B cell (primary cell): ENCODE results near the gene MBNL1. TPM values are rescaled to one million over a fixed set of nuclear protein-coding genes. Genes with fewer than 3 reads are reported as not detected.

Source experiments
- ATAC-seq: fragments of 200-7000 bp; cut with Tn5 transposase; one replicate; pipeline ENCODE4 v1.10.0; 2021; ENCODE audit warnings: low read depth, mild to moderate bottlenecking, moderate number of reproducible peaks, moderate library complexity
- CTCF ChIA-PET: fragments of 350-600 bp; sonication (Branson Sonifier 250); formaldehyde crosslinking; loops from one replicate; lab custom pipeline; 2021; ENCODE audit warnings: antibody characterized with exemption, inconsistent platforms; lab: Charles Lee
- POLR2A ChIA-PET: fragments of 350-600 bp; sonication (Branson Sonifier 250); formaldehyde crosslinking; loops from one replicate; lab custom pipeline; 2021; ENCODE audit warnings: antibody characterized with exemption; lab: Charles Lee
- DNase-seq: peaks from one replicate; pipeline ENCODE4 v3.0.0; 2013
- H2AFZ ChIP-seq: 2 replicates; pipeline ENCODE4 v1.6.1; 2012; ENCODE audit warnings: mild to moderate bottlenecking, low read depth, low read length; ENCODE audit not compliant: insufficient read depth, poor library complexity, severe bottlenecking
- H3K27ac ChIP-seq, 2 donors: 1 replicate in 1 of 2; 2 replicates in 1 of 2; pipeline ENCODE4 v1.5.1; 2012 to 2013; ENCODE audit warnings: low read length in 2 of 2, mild to moderate bottlenecking in 2 of 2, moderate library complexity in 1 of 2
- H3K27me3 ChIP-seq, 4 experiments: fragments of 200-600 bp in 1 of 4; sonication (generic) in 1 of 4; replicated peaks in 1 of 4; 1 replicate in 2 of 4; 2 replicates in 2 of 4; pipeline versions ENCODE4 v1.6.1 to v1.7.0; 2013 to 2016; ENCODE audit warnings: low read length in 3 of 4, mild to moderate bottlenecking in 2 of 4, mixed read lengths in 1 of 4, moderate library complexity in 1 of 4; ENCODE audit not compliant: insufficient read depth in 4 of 4, control insufficient read depth in 3 of 4; ENCODE audit errors: control extremely low read depth in 1 of 4
- H3K36me3 ChIP-seq, 2 experiments: replicated peaks in 1 of 2; 1 replicate in 1 of 2; 2 replicates in 1 of 2; pipeline versions ENCODE4 v1.6.1 to v1.7.1; 2013; ENCODE audit warnings: low read length in 1 of 2; ENCODE audit not compliant: insufficient read depth in 2 of 2, control insufficient read depth in 1 of 2; ENCODE audit errors: control extremely low read depth in 1 of 2, extremely low read depth in 1 of 2
- H3K4me1 ChIP-seq, 2 donors: fragments of 200-600 bp in 1 of 2; sonication (generic) in 1 of 2; 1 replicate in 1 of 2; 2 replicates in 1 of 2; pipeline versions ENCODE4 v1.5.1 to v1.6.1; 2013 to 2017; ENCODE audit warnings: low read length in 2 of 2; ENCODE audit not compliant: control insufficient read depth in 2 of 2, insufficient read depth in 2 of 2
- H3K4me2 ChIP-seq: replicated peaks from 2 replicates; pipeline ENCODE3; 2012; ENCODE audit warnings: mild to moderate bottlenecking, low read depth, low read length; ENCODE audit not compliant: poor library complexity, severe bottlenecking
- H3K4me3 ChIP-seq, 5 experiments: fragments of 200-600 bp in 1 of 5; sonication (generic) in 1 of 5; 1 replicate in 3 of 5; 2 replicates in 2 of 5; pipeline versions ENCODE4 v1.5.1 to v1.7.0; 2011 to 2016; ENCODE audit warnings: low read length in 4 of 5, mild to moderate bottlenecking in 4 of 5, low read depth in 2 of 5, control low read depth in 1 of 5, moderate library complexity in 1 of 5; ENCODE audit not compliant: insufficient read depth in 1 of 5; ENCODE audit errors: control extremely low read depth in 1 of 5, extremely low read depth in 1 of 5
- H3K79me2 ChIP-seq: fragments of 200-600 bp; sonication (generic); one replicate; pipeline ENCODE4 v1.6.0; 2016; ENCODE audit warnings: low read length; ENCODE audit not compliant: control insufficient read depth, insufficient read depth
- H3K9ac ChIP-seq: fragments of 200-600 bp; sonication (generic); 2 replicates; pipeline ENCODE4 v1.6.1; 2017; ENCODE audit warnings: mild to moderate bottlenecking, low read length, moderate library complexity
- H3K9me3 ChIP-seq, 3 donors: one replicate each; pipeline versions ENCODE4 v1.6.1 to v1.7.1; 2013; ENCODE audit warnings: low read length in 2 of 3; ENCODE audit not compliant: control insufficient read depth in 2 of 3, insufficient read depth in 1 of 3; ENCODE audit errors: control extremely low read depth in 1 of 3
- H4K20me1 ChIP-seq: 2 replicates; pipeline ENCODE4 v1.6.0; 2012; ENCODE audit warnings: mild to moderate bottlenecking, low read length; ENCODE audit not compliant: insufficient read depth, control insufficient read depth, poor library complexity, severe bottlenecking
- H3K27ac Mint-ChIP-seq: one replicate; pipeline ENCODE4 v1.8.0; 2021; ENCODE audit warnings: mixed read lengths
- H3K27me3 Mint-ChIP-seq: one replicate; pipeline ENCODE4 v1.8.0; 2021; ENCODE audit warnings: mixed read lengths
- H3K4me1 Mint-ChIP-seq: one replicate; pipeline ENCODE4 v1.8.0; 2021; ENCODE audit warnings: mixed read lengths
- H3K4me3 Mint-ChIP-seq: one replicate; pipeline ENCODE4 v1.8.0; 2021; ENCODE audit warnings: mixed read lengths
- H3K9me3 Mint-ChIP-seq: one replicate; pipeline ENCODE4 v1.8.0; 2022; ENCODE audit warnings: mixed read lengths; ENCODE audit not compliant: insufficient read depth
- EZH2 ChIP-seq: IDR thresholded peaks from 2 replicates; pipeline ENCODE4 v1.6.1; 2012; ENCODE audit warnings: borderline replicate concordance, low read depth, mild to moderate bottlenecking, moderate library complexity, low read length; ENCODE audit not compliant: insufficient read depth, poor library complexity, severe bottlenecking
- WGBS: methylation state at CpG from one replicate; pipeline ENCODE4 v1.1.5; 2013; ENCODE audit warnings: missing lambda C conversion rate; ENCODE audit not compliant: insufficient coverage; 5-methylcytosine and 5-hydroxymethylcytosine counted together
- intact Hi-C: fragments of 100-400 bp; cut with micrococcal nuclease; formaldehyde crosslinking; loops from one replicate; pipeline ENCODE4 v1.10.0; 2022
- polyA plus RNA-seq: library from polyadenylated mRNA; depleted of rRNA; stranded (reverse); fragments of >200 nt; gene quantifications from 2 replicates; pipeline ENCODE4 v1.2.3, GENCODE V29; 2012
- total RNA-seq, 2 donors: library from RNA; stranded (reverse); fragments of 120-200 nt in 1 of 2; gene quantifications; 1 replicate in 1 of 2; 2 replicates in 1 of 2; pipeline versions ENCODE4 v1.2.3 to v1.2.4, GENCODE V29; 2013 to 2022
- TF ChIP-seq, protein P1 (sequence below): fragments of 200-600 bp; IDR thresholded peaks from one replicate; pipeline ENCODE4 v1.8.0; 2022; ENCODE audit warnings: antibody characterized with exemption, mild to moderate bottlenecking

MBNL1 gene
- total and polyA plus RNA-seq, 2 donors (not counting 1 experiment from before 2014, with no cell fraction given): 195 to 505 TPM

GRCh38 chr3:152322756-152323155 lies 54.0 kb downstream of the MBNL1 start:
- H3K27me3 ChIP-seq: no peaks in the 10 kb centered on the region
- ChIA-PET CTCF (no interaction called here), POLR2A (no interaction called here)
- no CpG with 5 or more reads among the region's 1 CpG for WGBS
- peak overlapping the region; percentile 55 for H3K4me3 Mint-ChIP-seq
- H3K9ac ChIP-seq: peak overlapping the region; percentile 31
- peak; percentile 39 for DNase-seq
- H3K9me3 Mint-ChIP-seq: no peaks in the 10 kb centered on the region
- TF ChIP-seq, protein P1, sequence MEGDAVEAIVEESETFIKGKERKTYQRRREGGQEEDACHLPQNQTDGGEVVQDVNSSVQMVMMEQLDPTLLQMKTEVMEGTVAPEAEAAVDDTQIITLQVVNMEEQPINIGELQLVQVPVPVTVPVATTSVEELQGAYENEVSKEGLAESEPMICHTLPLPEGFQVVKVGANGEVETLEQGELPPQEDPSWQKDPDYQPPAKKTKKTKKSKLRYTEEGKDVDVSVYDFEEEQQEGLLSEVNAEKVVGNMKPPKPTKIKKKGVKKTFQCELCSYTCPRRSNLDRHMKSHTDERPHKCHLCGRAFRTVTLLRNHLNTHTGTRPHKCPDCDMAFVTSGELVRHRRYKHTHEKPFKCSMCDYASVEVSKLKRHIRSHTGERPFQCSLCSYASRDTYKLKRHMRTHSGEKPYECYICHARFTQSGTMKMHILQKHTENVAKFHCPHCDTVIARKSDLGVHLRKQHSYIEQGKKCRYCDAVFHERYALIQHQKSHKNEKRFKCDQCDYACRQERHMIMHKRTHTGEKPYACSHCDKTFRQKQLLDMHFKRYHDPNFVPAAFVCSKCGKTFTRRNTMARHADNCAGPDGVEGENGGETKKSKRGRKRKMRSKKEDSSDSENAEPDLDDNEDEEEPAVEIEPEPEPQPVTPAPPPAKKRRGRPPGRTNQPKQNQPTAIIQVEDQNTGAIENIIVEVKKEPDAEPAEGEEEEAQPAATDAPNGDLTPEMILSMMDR: no peak
- no peak for TF ChIP-seq EZH2
- H3K27ac Mint-ChIP-seq: peak overlapping the region; percentile 18
- H3K27me3 Mint-ChIP-seq: no peaks in the 10 kb centered on the region
- H3K79me2 ChIP-seq: peaks cover 97% of the 10 kb centered on the region
- no peak overlapping the region for H2AFZ ChIP-seq
- peaks cover 24 to 53% of the 10 kb centered on the region in 2 donors for H3K4me1 ChIP-seq
- H3K4me3 ChIP-seq: no peak overlapping the region
- H3K9me3 ChIP-seq: no peaks in the 10 kb centered on the region
- peaks cover 20% of the 10 kb centered on the region for H4K20me1 ChIP-seq
- intact Hi-C loops: loop anchor here (2.0 kb wide), 1 partner anchor 16 kb away; no protein-coding TSS in a partner anchor
- peaks cover 2 to 10% of the 10 kb centered on the region in 2 experiments for H3K36me3 ChIP-seq
- H3K27ac ChIP-seq: peak overlapping the region in 1 of 2 donors; percentile 66
- H3K4me1 Mint-ChIP-seq: peaks cover 64% of the 10 kb centered on the region
- no peak for ATAC-seq
- H3K4me2 ChIP-seq: peak overlapping the region; percentile 56

DNA sequence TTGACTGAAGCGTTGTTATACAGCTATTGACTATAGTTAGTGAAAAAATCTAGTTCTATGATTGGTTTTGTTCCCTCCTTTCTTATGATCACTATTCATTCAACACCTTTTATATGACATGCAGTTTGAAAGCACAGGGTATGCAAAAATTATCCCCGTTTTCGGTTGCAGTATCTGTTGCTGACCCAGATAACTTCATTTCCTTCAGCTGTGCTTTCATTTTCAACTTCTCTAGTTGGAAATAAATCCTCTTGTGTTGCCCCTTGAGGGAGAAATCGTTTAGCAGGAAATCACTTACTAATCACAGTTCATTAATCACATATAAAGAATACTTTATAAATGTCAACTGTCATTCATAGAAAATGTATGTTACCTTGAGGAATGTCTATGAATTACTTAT lies 55.1 kb downstream of the MBNL1 start:
- no peaks in the 10 kb centered on the region for H3K9me3 ChIP-seq
- peaks cover 97% of the 10 kb centered on the region for H3K79me2 ChIP-seq
- H3K27me3 ChIP-seq: no peaks in the 10 kb centered on the region
- TF ChIP-seq EZH2: no peak
- TF ChIP-seq, protein P1: no peak
- peaks cover 24 to 43% of the 10 kb centered on the region in 2 donors for H3K4me1 ChIP-seq
- peak overlapping the region; percentile 82 for H3K4me3 Mint-ChIP-seq
- peak overlapping the region; percentile 20 for H3K9ac ChIP-seq
- DNase-seq (peak; percentile 53), ATAC-seq (peak; percentile 57)
- ChIA-PET CTCF (interaction anchor here (0.9 to 1.2 kb wide), 5 partner anchors 9 to 140 kb away, joined by 3 to 5 read pairs (median 4); no protein-coding TSS in a partner anchor), POLR2A (no interaction called here)
- H3K9me3 Mint-ChIP-seq: peaks cover under 1% of the 10 kb centered on the region
- peak overlapping the region; percentile 56 for H3K4me2 ChIP-seq
- no peaks in the 10 kb centered on the region for H3K27me3 Mint-ChIP-seq
- WGBS: no CpG with 5 or more reads among the region's 4 CpGs
- no peak overlapping the region for H2AFZ ChIP-seq
- H4K20me1 ChIP-seq: peaks cover 20% of the 10 kb centered on the region
- H3K4me3 ChIP-seq: peak overlapping the region in 1 of 5 experiments; percentile 30
- peak overlapping the region; percentile 69 for H3K27ac Mint-ChIP-seq
- intact Hi-C loops: loop anchor here (2.0 kb wide), 1 partner anchor 17 kb away; no protein-coding TSS in a partner anchor
- peak overlapping the region in 1 of 2 donors; percentile 59 for H3K27ac ChIP-seq
- peaks cover 63% of the 10 kb centered on the region for H3K4me1 Mint-ChIP-seq
- H3K36me3 ChIP-seq: peaks cover 2 to 10% of the 10 kb centered on the region in 2 experiments
